HG02885 (cell line): ENCODE measurements around the gene TMEM164.
"Not testable (repeated sequence)": the region's sequence is repeated elsewhere in the genome, so short reads cannot be mapped to it uniquely, and the experiment has no call there.

Source experiments
- ATAC-seq: cut with Tn5 transposase; IDR thresholded peaks from one replicate; pipeline ENCODE4 v1.9.1; 2021; ENCODE audit warnings: mild to moderate bottlenecking; ENCODE audit not compliant: unreplicated experiment, poor library complexity

TMEM164 gene

DNA sequence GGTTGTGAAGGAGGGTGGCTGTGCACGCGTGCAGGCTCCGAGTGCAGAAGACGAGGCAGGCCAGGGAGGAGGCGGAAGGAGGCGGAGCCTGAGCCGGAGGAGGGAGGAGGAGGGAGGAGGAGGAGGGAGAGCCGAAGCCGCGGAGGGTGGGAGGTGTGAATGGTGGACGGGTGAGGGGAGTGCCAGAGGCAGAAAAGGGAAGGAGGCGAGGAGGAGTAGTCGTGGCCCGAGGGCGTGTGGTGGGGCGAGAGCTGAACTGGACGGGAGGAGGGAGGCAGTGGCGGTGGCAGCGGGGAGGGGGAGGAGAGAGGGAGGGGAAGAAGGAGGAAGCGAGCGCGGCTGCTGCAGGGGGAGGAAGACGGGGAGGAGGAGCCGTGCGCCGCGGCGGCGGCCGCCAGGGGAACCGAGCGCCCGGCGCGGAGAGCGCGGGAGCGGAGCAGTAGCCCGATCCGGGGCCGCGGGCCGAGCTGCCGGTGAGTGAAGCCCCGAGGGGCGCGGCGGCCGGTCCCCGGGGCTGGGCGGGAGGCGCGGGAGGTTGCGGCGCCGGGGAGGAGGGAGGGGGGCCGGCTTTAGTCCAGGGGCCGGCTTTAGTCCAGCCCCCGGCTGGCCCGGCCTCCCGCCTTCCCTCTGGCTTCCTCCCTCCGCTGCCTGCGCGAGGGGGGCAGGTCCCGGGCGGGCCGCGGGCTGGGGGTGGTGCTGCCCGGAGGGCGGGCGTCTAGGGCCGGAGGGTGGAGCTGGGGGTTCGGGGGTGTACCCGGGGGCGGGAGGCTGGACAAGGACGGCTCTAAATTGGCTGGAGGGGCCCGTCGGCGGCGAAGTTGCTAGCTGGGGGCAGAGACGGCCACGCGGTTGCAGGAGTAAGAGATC, at the start of gene TMEM164:
Gene TMEM164 (plus strand): TSS at position 815 of the 867 bp plus-strand sequence. CDS start 661 bp downstream, outside the sequence.
- ATAC-seq: peak; percentile 84

DNA sequence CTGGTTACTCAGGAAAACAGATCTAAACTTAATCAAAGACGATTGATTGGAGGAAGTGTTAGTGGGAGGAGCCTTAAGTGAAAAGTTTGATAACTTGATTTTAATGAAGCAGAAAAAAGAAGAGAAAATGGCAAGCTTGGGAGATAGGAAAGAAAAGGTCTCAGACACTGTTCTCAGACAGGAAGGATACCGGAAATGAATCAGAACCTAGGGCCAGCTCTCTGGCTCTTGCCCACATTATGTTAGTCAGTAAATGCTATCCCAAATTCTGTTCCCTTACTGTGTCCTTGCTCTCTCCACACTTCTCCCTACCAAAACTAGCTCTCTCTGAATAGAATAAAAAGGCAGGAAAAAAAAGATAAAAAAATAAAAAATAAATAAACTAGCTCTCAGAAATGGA, 48.6 kb upstream of the TMEM164 start:
- no peak for ATAC-seq

DNA sequence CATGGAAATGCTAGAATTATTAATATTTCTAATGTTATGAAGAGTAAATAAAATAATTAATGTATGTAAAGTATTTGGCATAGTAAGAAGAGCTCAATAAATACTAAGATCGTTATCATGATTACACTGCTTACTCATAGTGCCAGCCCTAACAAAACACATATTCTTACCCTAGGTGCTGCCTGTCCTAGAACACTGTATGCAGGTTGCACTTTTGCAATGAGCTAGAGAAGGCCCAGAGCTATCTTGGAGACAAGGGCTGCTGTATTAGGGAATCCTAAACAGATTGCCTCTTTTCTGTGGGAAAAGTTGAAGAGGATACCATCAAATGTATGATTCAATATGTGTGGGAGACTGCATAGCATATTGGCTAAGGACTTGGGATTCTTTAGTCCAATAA, 48.0 kb upstream of the TMEM164 start:
- no peak for ATAC-seq

- ATAC-seq: no peak
Measured at GRCh38 chrX:109958266-109958665, 44.6 kb upstream of the TMEM164 start.

DNA sequence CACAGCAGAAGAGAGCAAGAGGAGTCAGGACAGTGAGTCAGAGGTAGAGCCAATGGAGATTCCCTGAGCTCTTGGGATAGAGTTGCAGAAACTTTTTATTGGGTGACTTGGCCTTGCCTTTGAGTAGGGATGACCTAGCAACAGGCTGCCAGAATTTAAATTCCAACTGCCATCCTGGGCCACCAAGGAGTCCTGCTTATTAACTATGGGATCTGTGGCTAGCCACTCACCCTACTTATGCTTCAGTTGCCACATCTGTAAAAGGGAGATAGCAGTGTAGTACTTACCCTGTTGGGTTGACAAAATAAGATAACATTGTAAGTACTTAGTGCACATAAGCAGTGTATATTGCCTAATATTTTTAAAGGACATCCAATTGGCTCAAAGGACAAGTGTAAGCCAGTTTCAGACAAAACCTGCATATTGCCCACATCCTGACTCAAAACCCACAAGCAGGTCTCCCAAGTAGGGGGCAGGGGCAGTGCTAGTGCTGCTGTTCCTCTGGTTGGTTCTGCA, 43.5 kb upstream of the TMEM164 start:
- ATAC-seq: no peak

DNA sequence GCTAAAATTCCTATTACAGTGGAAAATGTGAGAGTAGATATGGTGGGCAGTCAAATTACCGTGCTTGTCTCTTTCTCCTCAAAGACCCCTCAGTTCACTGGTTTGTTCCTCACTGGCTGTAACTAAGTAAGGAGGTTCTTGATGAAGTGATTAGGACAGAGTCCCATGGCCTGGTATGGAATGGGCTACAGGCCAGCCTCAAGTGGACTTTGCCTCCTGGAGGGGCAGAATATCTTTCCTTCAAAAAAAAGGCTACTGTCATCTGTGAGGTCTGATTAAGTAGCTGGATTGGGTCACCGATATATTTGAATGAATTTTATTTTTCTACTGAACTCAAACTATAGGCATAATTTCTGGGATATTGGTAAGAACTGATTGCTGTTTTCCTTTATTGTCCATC, 38.5 kb upstream of the TMEM164 start:
- no peak for ATAC-seq

DNA sequence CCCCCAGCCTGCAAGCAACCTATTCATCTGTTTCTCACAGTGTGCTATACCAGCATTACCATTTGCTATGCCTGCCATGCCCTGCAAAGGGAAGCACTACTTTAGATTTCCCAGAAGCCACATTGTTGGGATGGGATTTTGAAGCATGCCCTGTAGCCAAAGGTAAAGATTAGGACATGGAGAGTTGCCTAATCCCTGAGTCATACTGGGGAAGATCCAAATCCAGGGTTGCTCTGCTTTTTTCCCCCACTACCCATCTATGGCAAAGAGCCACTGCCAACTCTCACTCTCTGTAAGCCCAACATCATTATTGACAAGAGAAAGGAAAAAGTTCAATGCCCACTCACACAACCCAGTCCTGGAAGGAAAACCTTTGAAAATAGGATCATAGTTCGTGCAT, 36.7 kb upstream of the TMEM164 start:
- ATAC-seq: no peak

DNA sequence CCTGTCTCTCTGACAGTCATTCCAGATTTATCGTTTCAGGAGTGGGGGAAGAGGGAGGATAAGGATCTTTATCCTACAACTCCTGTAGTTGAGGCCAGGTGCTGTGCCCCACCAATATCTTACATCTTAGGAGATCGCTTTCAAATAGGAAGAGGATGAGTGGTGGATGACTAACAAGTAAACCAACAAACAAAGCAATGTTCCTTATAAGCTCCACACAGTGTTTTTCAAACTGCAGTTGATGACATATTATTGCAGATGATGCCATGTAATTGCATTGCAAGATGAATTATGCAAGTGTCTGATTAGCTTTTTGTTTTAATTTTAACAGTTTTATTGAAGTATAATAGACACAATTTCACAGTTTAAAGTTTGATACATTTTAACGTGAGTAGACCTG, 35.8 kb upstream of the TMEM164 start:
- ATAC-seq: no peak

- ATAC-seq: not testable (repeated sequence)
Measured at GRCh38 chrX:109970841-109971240, 32.1 kb upstream of the TMEM164 start.

GRCh38 chrX:109974906-109975655, 27.8 kb upstream of the TMEM164 start:
- no peak for ATAC-seq

DNA sequence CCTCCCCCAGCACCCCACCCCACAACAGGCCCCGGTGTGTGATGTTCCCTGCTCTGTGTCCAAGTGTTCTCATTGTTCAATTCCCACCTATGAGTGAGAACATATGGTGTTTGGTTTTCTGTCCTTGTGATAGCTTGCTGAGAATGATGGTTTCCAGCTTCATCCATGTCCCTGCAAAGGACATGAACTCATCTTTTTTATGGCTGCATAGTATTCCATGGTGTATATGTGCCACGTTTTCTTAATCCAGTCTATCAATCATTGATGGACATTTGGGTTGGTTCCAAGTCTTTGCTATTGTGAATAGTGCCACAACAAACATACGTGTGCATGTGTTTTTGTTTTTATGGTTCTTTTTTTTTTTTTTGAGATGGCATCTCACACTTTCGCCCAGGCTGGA, 17.7 kb upstream of the TMEM164 start:
- ATAC-seq: not testable (repeated sequence)

DNA sequence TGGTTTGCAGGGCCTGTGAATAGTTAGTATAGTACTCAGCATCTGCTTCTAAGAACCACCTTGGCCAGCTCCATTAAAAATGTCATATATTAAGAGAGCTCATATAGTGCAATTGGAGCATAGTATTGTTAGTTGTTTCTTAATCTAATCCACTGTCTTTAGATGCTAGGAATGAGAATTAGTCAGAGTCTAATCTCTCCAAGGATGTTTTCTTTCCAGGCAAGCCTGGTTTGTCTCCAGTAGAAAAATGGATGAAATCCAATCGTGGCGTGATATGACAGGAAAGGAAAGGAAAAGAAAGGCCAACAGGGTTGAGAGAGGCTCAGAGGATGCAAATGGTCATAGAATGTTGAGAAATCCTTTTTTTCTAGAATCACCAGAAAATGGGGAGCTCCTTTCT, 15.0 kb upstream of the TMEM164 start:
- ATAC-seq: no peak

DNA sequence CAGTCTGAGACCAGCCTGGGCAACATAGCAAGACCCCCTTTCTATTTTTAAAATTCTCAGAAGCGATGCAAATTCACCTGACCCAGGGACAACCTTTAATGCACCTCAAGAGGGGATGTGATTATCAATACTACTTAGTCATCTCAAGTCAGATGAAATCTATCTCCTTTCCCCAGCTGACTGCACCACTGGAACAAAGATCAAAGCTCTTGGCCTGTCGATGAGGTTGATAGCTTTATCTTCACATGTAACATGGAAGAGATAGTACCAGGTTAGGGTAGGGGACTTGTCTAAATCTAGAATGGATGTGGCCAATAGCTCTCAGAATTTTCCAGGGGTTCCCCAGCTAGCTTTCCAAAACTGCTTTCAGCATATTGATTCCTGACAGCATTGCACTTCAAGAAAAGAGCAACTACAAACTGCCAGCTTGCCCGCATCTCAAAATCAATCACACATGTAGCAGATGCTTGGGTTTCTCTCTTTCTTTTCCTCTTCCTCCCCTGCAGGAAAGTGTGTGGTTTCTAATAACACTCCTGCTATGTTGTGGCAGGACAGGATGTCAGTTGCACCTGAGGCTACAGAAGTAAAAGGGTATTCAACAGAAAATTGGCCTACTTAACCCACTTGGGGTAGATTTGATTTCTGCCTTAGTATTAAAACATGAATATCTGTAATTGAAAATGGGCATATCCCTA, 12.2 kb upstream of the TMEM164 start:
- peak; percentile 59 for ATAC-seq

DNA sequence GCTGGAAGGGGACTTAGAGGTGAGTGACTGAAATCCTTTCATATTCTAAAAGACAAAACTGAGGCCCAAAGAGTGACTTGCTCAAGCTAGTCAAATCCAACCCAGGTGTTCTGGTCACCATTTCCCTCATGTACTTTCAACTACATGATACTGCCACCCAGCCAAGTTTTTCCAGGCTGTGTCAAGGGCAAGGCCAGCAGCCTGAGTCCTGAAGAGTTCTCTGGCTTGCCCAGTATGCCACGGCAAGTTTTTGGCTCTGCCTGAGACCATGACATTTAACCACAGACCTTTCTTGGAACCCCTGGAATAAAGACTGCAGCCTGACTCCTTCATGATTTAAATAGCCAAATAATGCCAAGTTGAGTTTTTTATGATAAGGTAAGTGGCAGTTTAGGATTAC, 10.7 kb upstream of the TMEM164 start:
- ATAC-seq: no peak

DNA sequence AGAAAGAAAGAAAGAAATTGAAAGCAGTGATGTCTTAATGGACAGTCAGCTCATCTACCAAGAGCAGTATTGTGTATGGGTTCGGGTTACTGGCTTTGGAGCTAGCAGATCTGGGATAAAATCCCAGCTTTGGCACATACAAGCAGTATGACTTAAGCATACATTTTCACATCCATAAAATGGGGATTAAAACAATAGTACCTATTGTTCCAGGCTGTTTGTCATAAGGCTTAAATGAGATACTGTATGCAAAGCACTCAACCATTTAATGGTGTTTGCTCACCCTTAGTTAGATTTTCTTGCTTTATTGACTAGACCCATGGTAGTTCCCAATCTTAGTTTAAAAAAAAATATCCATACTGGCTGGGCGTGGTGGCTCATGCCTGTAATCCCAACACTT, 7.8 kb upstream of the TMEM164 start:
- no peak for ATAC-seq

DNA sequence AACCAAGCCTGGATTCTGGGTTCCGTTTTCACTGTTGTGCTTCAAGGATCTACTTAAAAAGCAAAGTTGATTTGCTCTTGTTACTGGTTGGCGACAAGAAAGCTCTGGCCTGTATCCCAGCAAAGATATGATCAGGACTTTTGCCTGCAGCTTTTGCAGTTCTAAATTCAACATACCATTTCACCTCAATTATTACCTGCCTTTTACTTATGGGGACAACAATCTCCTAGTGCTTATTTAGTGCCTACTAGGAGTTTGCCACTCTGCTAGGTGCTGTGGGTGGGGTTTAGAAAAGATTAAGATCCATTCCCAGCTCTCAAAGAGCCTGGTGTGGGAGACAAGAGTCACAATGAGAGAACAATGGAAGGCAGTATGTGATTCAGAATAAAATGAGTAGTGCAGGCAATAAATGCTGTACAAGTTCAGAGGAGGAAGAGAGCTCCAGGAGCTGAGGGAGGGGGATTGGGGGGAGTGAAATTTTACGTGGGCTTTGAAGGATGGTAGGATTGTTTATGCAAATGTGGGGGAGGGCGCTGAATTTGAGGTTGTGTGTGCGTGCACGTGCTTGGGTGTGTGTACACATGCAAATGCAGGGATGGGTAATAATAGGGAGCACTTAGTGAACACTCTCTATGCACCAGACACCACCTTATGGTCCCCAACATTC, 5.0 kb upstream of the TMEM164 start:
- ATAC-seq: no peak

- no peak for ATAC-seq
Measured at GRCh38 chrX:110000000-110000399, 2.9 kb upstream of the TMEM164 start.

- ATAC-seq: no peak
Measured at GRCh38 chrX:110000847-110001713, 1.8 kb upstream of the TMEM164 start.

GRCh38 chrX:110001740-110002299, 1.1 kb upstream of the TMEM164 start:
- ATAC-seq: no peak
